Measurements from ENCODE around the gene RAF1. TPM values are rescaled to one million over a fixed set of nuclear protein-coding genes. Genes with fewer than 3 reads are reported as not detected.

RAF1 gene
- total and polyA plus RNA-seq, 2 of the 8 experiments (the other 6 are each of a cell fraction or from before 2014, with no cell fraction given): 103 to 118 TPM

GRCh38 chr3:12638105-12638504 lies 25.8 kb downstream of the RAF1 start:
- Histone ChIP-seq H3K4me3 (ENCODE audit: extremely low read depth in 1 of 4, insufficient read depth in 2 of 4, low read depth in 3 of 4, low read length in 4 of 4) (no peak overlapping the region), H3K9me3 (ENCODE audit: insufficient read depth in 2 of 2, low read depth in 1 of 2, low read length in 1 of 2) (no peaks in the 10 kb centered on the region), H3K4ac (replicated peaks; ENCODE audit: insufficient read length, low read depth, low read length) (no peak overlapping the region), H3K4me1 (replicated peaks in 1 of 4; ENCODE audit: control insufficient read depth in 3 of 4, insufficient read depth in 4 of 4, low read length in 3 of 4) (peaks cover 0 to 6% (median 5%) of the 10 kb centered on the region in 4 experiments; a peak in 4 of 7 replicates), H4K91ac (replicated peaks; ENCODE audit: insufficient read length, low read length) (no peak overlapping the region), H2BK120ac (replicated peaks; ENCODE audit: low read depth, low read length) (no peak overlapping the region), H3K56ac (replicated peaks; ENCODE audit: insufficient read length, low read depth, low read length) (no peak overlapping the region), H3K9ac (replicated peaks in 1 of 4; ENCODE audit: extremely low read depth in 1 of 4, low read depth in 3 of 4, low read length in 3 of 4) (no peak overlapping the region), H3K4me2 (ENCODE audit: insufficient read depth in 1 of 2, low read depth in 2 of 2, low read length in 2 of 2) (no peak overlapping the region), H4K5ac (ENCODE audit: insufficient read length, low read depth, low read length) (no peak overlapping the region), H3K27me3 (replicated peaks in 1 of 4; ENCODE audit: control insufficient read depth in 3 of 4, extremely low read depth in 1 of 4, insufficient read depth in 3 of 4, low read length in 3 of 4) (no peaks in the 10 kb centered on the region), H3K27ac (ENCODE audit: low read depth, low read length) (no peak overlapping the region), H3K23me2 (ENCODE audit: low read depth, low read length) (no peaks in the 10 kb centered on the region), H2BK5ac (ENCODE audit: low read depth, low read length) (no peak overlapping the region), H3K14ac (ENCODE audit: insufficient read length) (no peak overlapping the region), H2AFZ (ENCODE audit: low read length) (no peak overlapping the region), H4K8ac (ENCODE audit: extremely low read depth, insufficient read depth, low read length) (no peak overlapping the region), H2BK12ac (ENCODE audit: low read depth, low read length) (no peak overlapping the region), H3K79me1 (ENCODE audit: low read depth, low read length) (no peaks in the 10 kb centered on the region; the same call in 1 of the 2 replicates), H3K36me3 (ENCODE audit: control insufficient read depth in 2 of 4, insufficient read depth in 4 of 4, low read length in 3 of 4) (no peaks in the 10 kb centered on the region; a peak in 1 of 8 replicates), H2BK15ac (ENCODE audit: low read length) (no peak overlapping the region), H2BK20ac (ENCODE audit: low read length) (no peak overlapping the region), H2AK5ac (ENCODE audit: low read depth, low read length) (no peak overlapping the region), H3K79me2 (ENCODE audit: control insufficient read depth in 1 of 2, insufficient read depth in 2 of 2, low read length in 2 of 2) (peaks cover 19 to 82% of the 10 kb centered on the region in 2 experiments), H4K20me1 (replicated peaks in 1 of 2; ENCODE audit: control insufficient read depth in 1 of 2, insufficient read depth in 2 of 2, low read length in 2 of 2) (peaks cover 2 to 9% of the 10 kb centered on the region in 2 experiments), H3K18ac (ENCODE audit: extremely low read depth, low read length) (no peak overlapping the region), H3K23ac (ENCODE audit: insufficient read length) (no peak overlapping the region)
- 86% methylated on average over 1 of the region's 1 CpG; no CpG with 5 or more reads in 1 of the 2 experiments for WGBS, 2 experiments (ENCODE audit: extremely low coverage in 1 of 2, insufficient coverage in 1 of 2, insufficient read length in 1 of 2, insufficient replicate concordance in 2 of 2, low coverage in 1 of 2, low lambda C conversion rate in 2 of 2, missing lambda C conversion rate in 1 of 2)
- ChIA-PET CTCF (ENCODE audit: partially characterized antibody) (no interaction called here), POLR2A (ENCODE audit: partially characterized antibody) (interaction anchor here (1.5 to 2.0 kb wide), 2 partner anchors 22 to 26 kb away, joined by 3 to 6 read pairs; partner anchors contain the start of gene RAF1)
- TF ChIP-seq EZH2 (IDR thresholded peaks at IDR 0.05; ENCODE audit: low read depth, low read length, severe bottlenecking) (no peak), SRF (IDR thresholded peaks at IDR 0.05; ENCODE audit: low read depth, low read length) (no peak), JUND (IDR thresholded peaks at IDR 0.05; ENCODE audit: low read length) (no peak), CREB1 (IDR thresholded peaks at IDR 0.05) (no peak), SAP30 (IDR thresholded peaks at IDR 0.05; ENCODE audit: insufficient read depth, insufficient replicate concordance, low read length) (no peak), E2F6 (IDR thresholded peaks at IDR 0.05) (no peak)
- DNase-seq (ENCODE audit: low read depth in 1 of 2, low spot score in 2 of 2) (no peak), FAIRE-seq (no peak)
